ENCODE data around the gene CHAF1A.

The CHAF1A gene

GRCh38 chr19:4491446-4491845 lies 89.0 kb downstream of the CHAF1A start:
- no peak overlapping the region for H3K4me3 ChIP-seq (ENCODE audit: low read depth in 1 of 2, low read length in 1 of 2)
- no peaks in the 10 kb centered on the region for H3K9me3 ChIP-seq
- no peak overlapping the region for H3K27ac ChIP-seq
- no peak for TF ChIP-seq CTCF (IDR thresholded peaks at IDR 0.05)
- H3K4me1 ChIP-seq (ENCODE audit: control insufficient read depth in 1 of 2, insufficient read depth in 1 of 2, low read depth in 1 of 2, low read length in 1 of 2): no peaks in the 10 kb centered on the region
- H3K27me3 ChIP-seq: no peaks in the 10 kb centered on the region
- H3K36me3 ChIP-seq: peaks cover 77% of the 10 kb centered on the region

GRCh38 chr19:4492337-4493103 lies 90.1 kb downstream of the CHAF1A start:
- Histone ChIP-seq H3K9me3 (no peaks in the 10 kb centered on the region), H3K4me3 (ENCODE audit: low read depth in 1 of 2, low read length in 1 of 2) (no peak overlapping the region), H3K4me1 (ENCODE audit: control insufficient read depth in 1 of 2, insufficient read depth in 1 of 2, low read depth in 1 of 2, low read length in 1 of 2) (no peaks in the 10 kb centered on the region), H3K27ac (no peak overlapping the region), H3K27me3 (no peaks in the 10 kb centered on the region), H3K36me3 (peaks cover 77% of the 10 kb centered on the region)
- no peak for TF ChIP-seq CTCF (IDR thresholded peaks at IDR 0.05)

Data from neutrophil (primary cell).